Loucy (cell line): ENCODE measurements around the gene ARHGAP45.

ENCODE experiments used
- CTCF ChIP-seq: fragments of 200-600 bp; sonication (generic); conservative IDR thresholded peaks from 2 replicates; pipeline ENCODE4 v1.5.1; 2014; ENCODE audit warnings: mild to moderate bottlenecking, antibody characterized with exemption, low read length
- EZH2phosphoT487 ChIP-seq: fragments of 200-600 bp; IDR thresholded peaks from 2 replicates; pipeline ENCODE4 v1.6.1; 2018; ENCODE audit warnings: antibody characterized with exemption, mild to moderate bottlenecking, moderate library complexity, borderline replicate concordance

DNA sequence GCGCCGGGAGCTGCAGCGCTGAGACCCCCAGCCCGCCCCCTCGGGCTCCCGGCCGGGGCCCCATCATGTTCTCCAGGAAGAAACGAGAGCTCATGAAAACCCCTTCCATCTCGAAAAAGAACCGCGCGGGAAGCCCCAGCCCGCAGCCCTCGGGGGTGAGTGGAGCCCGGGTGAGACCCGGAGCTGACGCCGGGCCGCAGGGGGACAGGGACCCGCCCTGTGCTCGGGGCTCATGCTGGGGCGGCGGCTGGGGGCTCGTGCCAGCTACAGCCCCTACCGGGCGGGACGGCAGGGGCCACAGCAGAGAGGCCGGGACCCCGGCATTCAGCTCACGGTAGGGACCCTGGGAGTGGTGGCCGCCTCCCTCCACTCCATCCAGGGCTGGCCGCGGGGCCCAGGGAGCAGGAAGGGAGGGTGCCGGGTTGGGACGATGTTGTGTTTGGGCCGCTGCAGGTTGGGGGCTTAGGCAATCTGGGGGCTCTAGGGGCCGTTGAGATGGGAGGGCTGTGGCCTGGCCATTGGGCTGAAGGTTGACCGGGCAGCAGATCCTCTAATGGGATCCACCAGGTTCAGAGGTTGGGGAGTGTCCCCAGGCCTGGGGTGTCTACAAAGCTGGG, 482 bp downstream of the ARHGAP45 start:
- no peak for TF ChIP-seq CTCF
- no peak for TF ChIP-seq EZH2phosphoT487
